ENCODE data around the gene SLC40A1.

SLC40A1 gene

GRCh38 chr2:189621781-189622180, 41.2 kb upstream of the SLC40A1 start:
- TF ChIP-seq SPI1 (IDR thresholded peaks at IDR 0.05; ENCODE audit: low read depth, low read length) (no peak), POU2F2 (IDR thresholded peaks at IDR 0.05; ENCODE audit: low read depth, low read length) (no peak), TAF1 (IDR thresholded peaks at IDR 0.05; ENCODE audit: low read depth, low read length) (no peak), POLR2AphosphoS5 (IDR thresholded peaks at IDR 0.05; ENCODE audit: low read depth, low read length) (no peak), PAX5 (IDR thresholded peaks at IDR 0.05; ENCODE audit: insufficient read depth, low read length, severe bottlenecking) (no peak), POLR2A (IDR thresholded peaks at IDR 0.05; ENCODE audit: low read depth, low read length) (no peak)
- FAIRE-seq: no peak
- no peak for DNase-seq (ENCODE audit: insufficient read length, low spot score)

- TF ChIP-seq PAX5 (IDR thresholded peaks at IDR 0.05; ENCODE audit: insufficient read depth, low read length, severe bottlenecking) (no peak), POU2F2 (IDR thresholded peaks at IDR 0.05; ENCODE audit: low read depth, low read length) (no peak), TAF1 (IDR thresholded peaks at IDR 0.05; ENCODE audit: low read depth, low read length) (no peak), SPI1 (IDR thresholded peaks at IDR 0.05; ENCODE audit: low read depth, low read length) (no peak), POLR2A (IDR thresholded peaks at IDR 0.05; ENCODE audit: low read depth, low read length) (no peak), POLR2AphosphoS5 (IDR thresholded peaks at IDR 0.05; ENCODE audit: low read depth, low read length) (no peak)
- FAIRE-seq: no peak
- no peak for DNase-seq (ENCODE audit: insufficient read length, low spot score)
Measured at GRCh38 chr2:189618197-189618596, 37.6 kb upstream of the SLC40A1 start.

GRCh38 chr2:189614585-189614984, 34.0 kb upstream of the SLC40A1 start:
- no peak for DNase-seq (ENCODE audit: insufficient read length, low spot score)
- FAIRE-seq: no peak
- no peak for TF ChIP-seq TAF1 (IDR thresholded peaks at IDR 0.05; ENCODE audit: low read depth, low read length)
- TF ChIP-seq PAX5 (IDR thresholded peaks at IDR 0.05; ENCODE audit: insufficient read depth, low read length, severe bottlenecking): no peak
- no peak for TF ChIP-seq POLR2AphosphoS5 (IDR thresholded peaks at IDR 0.05; ENCODE audit: low read depth, low read length)
- no peak for TF ChIP-seq POU2F2 (IDR thresholded peaks at IDR 0.05; ENCODE audit: low read depth, low read length)
- TF ChIP-seq SPI1 (IDR thresholded peaks at IDR 0.05; ENCODE audit: low read depth, low read length): no peak
- TF ChIP-seq POLR2A (IDR thresholded peaks at IDR 0.05; ENCODE audit: low read depth, low read length): no peak

GRCh38 chr2:189613650-189614420, 33.2 kb upstream of the SLC40A1 start:
- DNase-seq (ENCODE audit: insufficient read length, low spot score): no peak
- TF ChIP-seq PAX5 (IDR thresholded peaks at IDR 0.05; ENCODE audit: insufficient read depth, low read length, severe bottlenecking) (no peak), TAF1 (IDR thresholded peaks at IDR 0.05; ENCODE audit: low read depth, low read length) (no peak), SPI1 (IDR thresholded peaks at IDR 0.05; ENCODE audit: low read depth, low read length) (no peak), POLR2AphosphoS5 (IDR thresholded peaks at IDR 0.05; ENCODE audit: low read depth, low read length) (no peak), POU2F2 (IDR thresholded peaks at IDR 0.05; ENCODE audit: low read depth, low read length) (no peak), POLR2A (IDR thresholded peaks at IDR 0.05; ENCODE audit: low read depth, low read length) (no peak)
- FAIRE-seq: no peak

GRCh38 chr2:189613077-189613636, 32.6 kb upstream of the SLC40A1 start:
- DNase-seq (ENCODE audit: insufficient read length, low spot score) (no peak), FAIRE-seq (no peak)
- no peak for TF ChIP-seq POLR2AphosphoS5 (IDR thresholded peaks at IDR 0.05; ENCODE audit: low read depth, low read length)
- TF ChIP-seq SPI1 (IDR thresholded peaks at IDR 0.05; ENCODE audit: low read depth, low read length): no peak

GRCh38 chr2:189610700-189611099, 30.1 kb upstream of the SLC40A1 start:
- FAIRE-seq: no peak

GRCh38 chr2:189609853-189610252, 29.3 kb upstream of the SLC40A1 start:
- no peak for DNase-seq (ENCODE audit: insufficient read length, low spot score)
- FAIRE-seq: no peak
- no peak for TF ChIP-seq SPI1 (IDR thresholded peaks at IDR 0.05; ENCODE audit: low read depth, low read length)
- no peak for TF ChIP-seq POU2F2 (IDR thresholded peaks at IDR 0.05; ENCODE audit: low read depth, low read length)
- no peak for TF ChIP-seq POLR2A (IDR thresholded peaks at IDR 0.05; ENCODE audit: low read depth, low read length)
- TF ChIP-seq PAX5 (IDR thresholded peaks at IDR 0.05; ENCODE audit: insufficient read depth, low read length, severe bottlenecking): no peak
- no peak for TF ChIP-seq POLR2AphosphoS5 (IDR thresholded peaks at IDR 0.05; ENCODE audit: low read depth, low read length)
- TF ChIP-seq TAF1 (IDR thresholded peaks at IDR 0.05; ENCODE audit: low read depth, low read length): no peak

More at GRCh38 chr2:189610700-189611099, 30.1 kb upstream of the SLC40A1 start:
- no peak for DNase-seq (ENCODE audit: insufficient read length, low spot score)
- TF ChIP-seq TAF1 (IDR thresholded peaks at IDR 0.05; ENCODE audit: low read depth, low read length) (no peak), POU2F2 (IDR thresholded peaks at IDR 0.05; ENCODE audit: low read depth, low read length) (no peak), PAX5 (IDR thresholded peaks at IDR 0.05; ENCODE audit: insufficient read depth, low read length, severe bottlenecking) (no peak), SPI1 (IDR thresholded peaks at IDR 0.05; ENCODE audit: low read depth, low read length) (no peak)

GRCh38 chr2:189609423-189609816, 28.8 kb upstream of the SLC40A1 start:
- FAIRE-seq (no peak), DNase-seq (ENCODE audit: insufficient read length, low spot score) (no peak)
- TF ChIP-seq POLR2A (IDR thresholded peaks at IDR 0.05; ENCODE audit: low read depth, low read length): no peak
- no peak for TF ChIP-seq POU2F2 (IDR thresholded peaks at IDR 0.05; ENCODE audit: low read depth, low read length)
- TF ChIP-seq TAF1 (IDR thresholded peaks at IDR 0.05; ENCODE audit: low read depth, low read length): no peak
- no peak for TF ChIP-seq PAX5 (IDR thresholded peaks at IDR 0.05; ENCODE audit: insufficient read depth, low read length, severe bottlenecking)
- TF ChIP-seq POLR2AphosphoS5 (IDR thresholded peaks at IDR 0.05; ENCODE audit: low read depth, low read length): no peak
- TF ChIP-seq SPI1 (IDR thresholded peaks at IDR 0.05; ENCODE audit: low read depth, low read length): no peak

- no peak for TF ChIP-seq POU2F2 (IDR thresholded peaks at IDR 0.05; ENCODE audit: low read depth, low read length)
- TF ChIP-seq SPI1 (IDR thresholded peaks at IDR 0.05; ENCODE audit: low read depth, low read length): no peak
- no peak for TF ChIP-seq PAX5 (IDR thresholded peaks at IDR 0.05; ENCODE audit: insufficient read depth, low read length, severe bottlenecking)
- no peak for TF ChIP-seq POLR2A (IDR thresholded peaks at IDR 0.05; ENCODE audit: low read depth, low read length)
- TF ChIP-seq TAF1 (IDR thresholded peaks at IDR 0.05; ENCODE audit: low read depth, low read length): no peak
- DNase-seq (ENCODE audit: insufficient read length, low spot score) (no peak), FAIRE-seq (no peak)
Measured at GRCh38 chr2:189608795-189609422, 28.3 kb upstream of the SLC40A1 start.

Data from GM12891 (cell line).